IPS DF 6.9 (cell line): Measurements from ENCODE around the gene NPEPL1.

Source experiments
- DNase-seq: peaks from one replicate; pipeline ENCODE4 v3.0.0-alpha.2; 2013; ENCODE audit warnings: low read depth, low spot score
- H3K27ac ChIP-seq: one replicate; pipeline ENCODE4 v1.5.1; 2013; ENCODE audit warnings: low read length, control low read depth
- H3K27me3 ChIP-seq: 2 replicates; pipeline ENCODE4 v1.6.1; 2013; ENCODE audit warnings: mild to moderate bottlenecking, low read length; ENCODE audit not compliant: control insufficient read depth, insufficient read depth
- H3K36me3 ChIP-seq: 2 replicates; pipeline ENCODE4 v1.6.1; 2013; ENCODE audit warnings: low read length; ENCODE audit not compliant: control insufficient read depth, insufficient read depth
- H3K4me1 ChIP-seq: 2 replicates; pipeline ENCODE4 v1.6.1; 2013; ENCODE audit warnings: low read length; ENCODE audit not compliant: control insufficient read depth, insufficient read depth
- H3K4me3 ChIP-seq: 2 replicates; pipeline ENCODE4 v1.5.1; 2013; ENCODE audit warnings: mild to moderate bottlenecking, low read length
- H3K9me3 ChIP-seq: 2 replicates; pipeline ENCODE4 v1.6.1; 2013; ENCODE audit warnings: low read length, inconsistent platforms; ENCODE audit not compliant: control insufficient read depth, insufficient read depth
- WGBS: extraction: QIAGEN DNeasy Blood & Tissue Kit; methylation state at CpG from one replicate; pipeline ENCODE4 v1.1.7; 2013; ENCODE audit warnings: mixed read lengths, missing lambda C conversion rate; ENCODE audit not compliant: insufficient read length, insufficient coverage; 5-methylcytosine and 5-hydroxymethylcytosine counted together

NPEPL1 gene

DNA sequence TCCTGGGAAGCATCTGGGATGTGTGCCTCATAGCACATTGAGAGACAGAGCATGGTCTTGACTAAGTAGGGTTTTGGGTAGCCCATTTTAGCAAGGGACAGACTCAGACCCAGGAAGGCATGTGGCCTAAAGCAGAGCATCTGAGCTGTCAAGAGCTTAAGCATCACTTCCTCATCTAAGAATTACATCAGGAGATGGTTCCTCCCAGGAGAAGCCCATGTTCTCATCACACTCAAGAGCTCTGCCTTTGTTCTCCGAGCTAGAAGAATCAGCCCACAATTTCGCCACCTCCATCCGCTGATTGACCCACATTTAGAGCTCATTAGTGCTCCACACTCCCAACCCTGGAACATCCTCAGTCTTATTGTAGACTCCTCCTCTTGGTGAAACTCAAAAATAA lies 68.3 kb downstream of the NPEPL1 start:
- DNase-seq: no peak
- Histone ChIP-seq H3K4me1 (no peaks in the 10 kb centered on the region), H3K27ac (no peak overlapping the region), H3K27me3 (no peaks in the 10 kb centered on the region), H3K36me3 (no peaks in the 10 kb centered on the region), H3K4me3 (no peak overlapping the region), H3K9me3 (no peaks in the 10 kb centered on the region)
- WGBS: no CpG with 5 or more reads among the region's 3 CpGs

DNA sequence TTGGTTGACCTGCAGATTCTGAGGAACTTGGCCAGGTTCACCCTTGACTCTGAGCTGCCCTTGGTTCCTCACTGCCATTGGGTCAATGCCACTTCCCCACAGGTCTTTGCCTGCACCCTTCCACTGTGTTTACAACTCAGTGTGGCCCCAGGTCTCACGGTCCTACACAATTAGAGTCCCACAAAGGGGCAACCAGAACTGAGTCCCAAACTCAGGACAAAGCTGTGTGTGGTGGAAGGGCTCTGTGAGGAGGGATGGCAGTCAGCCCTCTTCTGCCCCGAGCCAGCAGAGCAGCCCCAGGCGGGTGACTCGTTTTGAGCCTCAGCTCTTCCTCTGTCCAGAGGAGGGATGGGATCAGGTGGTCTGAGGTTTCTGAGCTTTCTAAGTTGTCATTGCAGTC lies 69.5 kb downstream of the NPEPL1 start:
- DNase-seq: no peak
- H3K27ac ChIP-seq: no peak overlapping the region
- no peak overlapping the region for H3K4me3 ChIP-seq
- no peaks in the 10 kb centered on the region for H3K9me3 ChIP-seq
- no CpG with 5 or more reads among the region's 4 CpGs for WGBS
- H3K4me1 ChIP-seq: no peaks in the 10 kb centered on the region
- no peaks in the 10 kb centered on the region for H3K27me3 ChIP-seq
- H3K36me3 ChIP-seq: no peaks in the 10 kb centered on the region

DNA sequence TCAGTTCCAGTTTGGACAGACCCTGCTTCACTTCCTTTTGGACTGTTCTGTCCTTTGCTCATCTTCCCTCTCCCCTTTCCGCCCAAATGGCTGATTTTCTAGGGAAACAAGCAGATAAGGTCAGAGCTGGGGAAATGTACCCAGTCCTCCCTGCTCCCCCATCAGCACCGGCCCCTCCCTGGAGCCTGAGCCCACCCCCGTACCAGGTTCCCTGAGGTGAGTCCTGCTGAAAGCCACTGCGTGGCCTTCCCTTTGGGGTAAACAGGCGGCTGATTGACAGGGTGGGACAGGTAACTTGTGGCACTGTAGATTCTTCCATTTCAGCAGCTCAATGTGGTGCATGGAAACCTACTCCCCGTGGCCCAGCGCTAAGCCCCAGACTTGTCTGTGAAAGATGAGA lies 70.5 kb downstream of the NPEPL1 start:
- Histone ChIP-seq H3K27me3 (no peaks in the 10 kb centered on the region), H3K4me1 (no peaks in the 10 kb centered on the region), H3K9me3 (no peaks in the 10 kb centered on the region), H3K4me3 (no peak overlapping the region), H3K36me3 (no peaks in the 10 kb centered on the region), H3K27ac (no peak overlapping the region)
- no peak for DNase-seq
- WGBS: no CpG with 5 or more reads among the region's 7 CpGs
